Kidney capillary endothelial cell (primary cell): Measurements from ENCODE around the gene AP2B1.

Source experiments
- DNase-seq: peaks from one replicate; pipeline ENCODE4 v3.0.0-alpha.2; 2018; ENCODE audit warnings: low spot score

Gene AP2B1

GRCh38 chr17:35730400-35731005, 143.4 kb downstream of the AP2B1 start:
- DNase-seq, result no peak

GRCh38 chr17:35731239-35731916, 144.3 kb downstream of the AP2B1 start, which contains the start of gene RASL10B:
Gene RASL10B, plus strand, starts transcription at chr17:35731639. Its CDS starts 3,546 bp downstream, at chr17:35735185.
- DNase-seq, result no peak

GRCh38 chr17:35731917-35732805, 145.0 kb downstream of the AP2B1 start:
- DNase-seq, result no peak

GRCh38 chr17:35732806-35733136, 145.6 kb downstream of the AP2B1 start:
- DNase-seq, result no peak

- DNase-seq, result no peak
Observed at GRCh38 chr17:35733366-35733765, 146.2 kb downstream of the AP2B1 start.

GRCh38 chr17:35734396-35734795, 147.3 kb downstream of the AP2B1 start:
- no peak for DNase-seq

GRCh38 chr17:35735036-35735805, 148.1 kb downstream of the AP2B1 start:
- DNase-seq, result no peak

GRCh38 chr17:35736236-35736635, 149.1 kb downstream of the AP2B1 start:
- no peak for DNase-seq

- DNase-seq, result no peak
Observed at GRCh38 chr17:35738519-35739133, 151.5 kb downstream of the AP2B1 start.

- DNase-seq, result no peak
Observed at GRCh38 chr17:35740216-35740615, 153.1 kb downstream of the AP2B1 start.

- DNase-seq, result no peak
Observed at GRCh38 chr17:35740997-35741931, 154.1 kb downstream of the AP2B1 start.

GRCh38 chr17:35742496-35742895, 155.4 kb downstream of the AP2B1 start:
- DNase-seq, result no peak

- no peak for DNase-seq
Observed at GRCh38 chr17:35742896-35743477, 155.9 kb downstream of the AP2B1 start.

GRCh38 chr17:35743626-35744328, 156.7 kb downstream of the AP2B1 start:
- peak; percentile 40 for DNase-seq

- no peak for DNase-seq
Observed at GRCh38 chr17:35744830-35745229, 157.7 kb downstream of the AP2B1 start.

GRCh38 chr17:35745246-35745645, 158.1 kb downstream of the AP2B1 start:
- no peak for DNase-seq

- DNase-seq, result no peak
Observed at GRCh38 chr17:35745749-35746320, 158.7 kb downstream of the AP2B1 start.

- DNase-seq, result peak; percentile 73
Observed at GRCh38 chr17:35747540-35748017, 160.5 kb downstream of the AP2B1 start.

- no peak for DNase-seq
Observed at GRCh38 chr17:35748341-35748841, 161.3 kb downstream of the AP2B1 start.
